Lung (tissue), 12 donors: Measurements from ENCODE around the gene ENAM. TPM values are rescaled to one million over a fixed set of nuclear protein-coding genes. Genes with fewer than 3 reads are reported as not detected.
"Not testable (repeated sequence)": the region's sequence is repeated elsewhere in the genome, so short reads cannot be mapped to it uniquely, and the experiment has no call there.

Experiments used
- ATAC-seq: fragments of 200-7000 bp; cut with Tn5 transposase; one replicate; pipeline ENCODE4 v1.9.1; 2020; ENCODE audit warnings: moderate number of reproducible peaks; ENCODE audit not compliant: insufficient read depth, low FRiP score
- DNase-seq, 3 donors: peaks; one replicate each; pipeline ENCODE4 v3.0.0-alpha.2; 2013 to 2017
- H3K27ac ChIP-seq, 2 donors: one replicate each; pipeline ENCODE4 v1.5.1; 2013; ENCODE audit warnings: mild to moderate bottlenecking in 2 of 2, moderate library complexity in 2 of 2, control low read depth in 1 of 2, inconsistent platforms in 1 of 2, low read depth in 1 of 2, low read length in 1 of 2
- H3K27me3 ChIP-seq, 3 donors: one replicate each; pipeline ENCODE4 v1.5.1; 2013; ENCODE audit warnings: low read length in 2 of 3; ENCODE audit not compliant: control insufficient read depth in 3 of 3, insufficient read depth in 3 of 3
- H3K36me3 ChIP-seq, 4 donors: one replicate each; pipeline ENCODE4 v1.5.1; 2013; ENCODE audit warnings: low read length in 4 of 4, mild to moderate bottlenecking in 1 of 4, moderate library complexity in 1 of 4; ENCODE audit not compliant: control insufficient read depth in 4 of 4, insufficient read depth in 4 of 4
- H3K4me1 ChIP-seq, 5 donors: one replicate each; pipeline ENCODE4 v1.5.1; 2013; ENCODE audit warnings: low read length in 5 of 5, mild to moderate bottlenecking in 2 of 5, moderate library complexity in 1 of 5; ENCODE audit not compliant: control insufficient read depth in 5 of 5, insufficient read depth in 5 of 5
- H3K4me3 ChIP-seq: one replicate; pipeline ENCODE4 v1.5.1; 2013; ENCODE audit warnings: mild to moderate bottlenecking, control low read depth, moderate library complexity
- H3K9ac ChIP-seq, 2 donors: one replicate each; pipeline ENCODE4 v1.5.1; 2013; ENCODE audit warnings: low read length in 2 of 2, control low read depth in 1 of 2; ENCODE audit not compliant: insufficient read depth in 1 of 2
- H3K9me3 ChIP-seq, 4 donors: one replicate each; pipeline ENCODE4 v1.5.1; 2013; ENCODE audit warnings: low read length in 3 of 4, mild to moderate bottlenecking in 1 of 4, moderate library complexity in 1 of 4; ENCODE audit not compliant: control insufficient read depth in 4 of 4, insufficient read depth in 3 of 4
- WGBS, 2 donors: extraction: QIAGEN DNeasy Blood & Tissue Kit; methylation state at CpG; one replicate each; pipeline ENCODE4 v1.1.7; 2013; 5-methylcytosine and 5-hydroxymethylcytosine counted together
- polyA plus RNA-seq, 2 donors: library from polyadenylated mRNA; stranded (reverse); fragments of 200-250 nt; gene quantifications; one replicate each; pipeline ENCODE4 v1.2.1, GENCODE V29; 2013
- total RNA-seq, 2 donors: library from RNA; depleted of rRNA in 1 of 2; stranded (reverse); fragments of >200 nt in 1 of 2; gene quantifications; one replicate each; pipeline ENCODE4 v1.2.1, GENCODE V29; 2014 to 2021
- TF ChIP-seq, protein P1 (sequence below): IDR thresholded peaks from 2 replicates; pipeline ENCODE4 v1.5.1; 2012; ENCODE audit warnings: mild to moderate bottlenecking; ENCODE audit errors: control extremely low read depth, extremely low read depth
- donor health status: control.
- donor health status: control.
- donor health status: Bipolar disorder and iron deficiency.
- donor health status: healthy.
- donor health status: DM: yes; HTN: yes; CAD: no.

ENAM gene
- total and polyA plus RNA-seq, 4 donors, result 0.06 to 0.28 (median 0.09) TPM

DNA sequence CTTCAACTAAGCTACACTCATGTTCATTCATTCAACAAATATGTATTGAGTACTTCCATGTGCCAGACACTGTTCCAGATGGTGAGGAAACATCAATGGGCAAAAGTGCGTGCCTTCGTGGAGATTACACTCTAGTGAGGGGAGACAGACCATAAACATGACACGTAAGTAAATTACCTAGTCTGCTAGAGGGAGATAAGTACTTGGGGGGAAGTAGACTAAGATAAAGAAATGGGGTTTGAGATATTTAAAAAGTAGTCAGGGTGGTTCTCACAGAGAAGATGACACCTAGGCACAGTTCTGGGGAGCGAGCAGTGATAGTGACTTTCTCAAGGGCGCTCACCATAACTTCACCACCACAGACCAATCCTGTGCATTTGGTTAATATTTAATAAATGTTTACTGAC lies 26.1 kb downstream of the ENAM start:
- TF ChIP-seq, protein P1, sequence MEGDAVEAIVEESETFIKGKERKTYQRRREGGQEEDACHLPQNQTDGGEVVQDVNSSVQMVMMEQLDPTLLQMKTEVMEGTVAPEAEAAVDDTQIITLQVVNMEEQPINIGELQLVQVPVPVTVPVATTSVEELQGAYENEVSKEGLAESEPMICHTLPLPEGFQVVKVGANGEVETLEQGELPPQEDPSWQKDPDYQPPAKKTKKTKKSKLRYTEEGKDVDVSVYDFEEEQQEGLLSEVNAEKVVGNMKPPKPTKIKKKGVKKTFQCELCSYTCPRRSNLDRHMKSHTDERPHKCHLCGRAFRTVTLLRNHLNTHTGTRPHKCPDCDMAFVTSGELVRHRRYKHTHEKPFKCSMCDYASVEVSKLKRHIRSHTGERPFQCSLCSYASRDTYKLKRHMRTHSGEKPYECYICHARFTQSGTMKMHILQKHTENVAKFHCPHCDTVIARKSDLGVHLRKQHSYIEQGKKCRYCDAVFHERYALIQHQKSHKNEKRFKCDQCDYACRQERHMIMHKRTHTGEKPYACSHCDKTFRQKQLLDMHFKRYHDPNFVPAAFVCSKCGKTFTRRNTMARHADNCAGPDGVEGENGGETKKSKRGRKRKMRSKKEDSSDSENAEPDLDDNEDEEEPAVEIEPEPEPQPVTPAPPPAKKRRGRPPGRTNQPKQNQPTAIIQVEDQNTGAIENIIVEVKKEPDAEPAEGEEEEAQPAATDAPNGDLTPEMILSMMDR, result no peak
- WGBS, 2 donors, result 72 to 79% methylated on average over 5 of the region's 5 CpGs
- no peak for ATAC-seq

DNA sequence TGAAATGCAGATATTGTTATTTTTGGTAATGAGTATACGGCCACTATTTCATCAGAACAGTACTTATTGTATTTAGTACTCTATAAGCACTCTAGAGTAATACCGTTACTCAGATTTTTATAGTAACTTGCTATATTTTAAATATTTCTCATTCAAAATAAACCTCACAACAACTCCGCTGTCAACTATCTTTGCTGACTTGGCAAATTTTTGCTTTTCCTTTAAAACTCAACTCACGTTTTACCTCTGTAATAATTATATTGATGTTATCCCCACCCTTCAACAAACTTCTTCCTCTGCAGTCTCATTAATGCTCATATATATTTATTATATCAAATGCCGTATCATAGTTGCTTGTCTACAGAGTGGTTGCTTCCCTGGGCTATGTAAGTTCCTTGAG lies 28.8 kb downstream of the ENAM start:
- TF ChIP-seq, protein P1, result no peak
- Histone ChIP-seq H3K9ac (no peak overlapping the region), H3K4me3 (no peak overlapping the region), H3K4me1 (peaks cover 0 to 4% (median 0%) of the 10 kb centered on the region in 5 donors), H3K36me3 (no peaks in the 10 kb centered on the region), H3K27me3 (no peaks in the 10 kb centered on the region), H3K9me3 (no peaks in the 10 kb centered on the region), H3K27ac (no peak overlapping the region)
- DNase-seq (no peak), ATAC-seq (no peak)
- WGBS, 2 donors, result 88 to 94% methylated on average over 5 of the region's 5 CpGs

More for the DNA sequence above, 26.1 kb downstream of the ENAM start:
- Histone ChIP-seq H3K27ac (no peak overlapping the region), H3K27me3 (no peaks in the 10 kb centered on the region), H3K4me1 (peaks cover 0 to 8% (median 0%) of the 10 kb centered on the region in 5 donors), H3K4me3 (no peak overlapping the region), H3K36me3 (no peaks in the 10 kb centered on the region), H3K9ac (no peak overlapping the region), H3K9me3 (no peaks in the 10 kb centered on the region)
- no peak for DNase-seq

GRCh38 chr4:70658418-70658817 lies 29.9 kb downstream of the ENAM start:
- TF ChIP-seq, protein P1, result no peak
- 27 to 40% methylated on average over 3 of the region's 3 CpGs for WGBS, 2 donors
- no peaks in the 10 kb centered on the region for H3K27me3 ChIP-seq
- DNase-seq (no peak), ATAC-seq (no peak)
- H3K27ac ChIP-seq, result no peak overlapping the region
- H3K9me3 ChIP-seq, result no peaks in the 10 kb centered on the region
- no peaks in the 10 kb centered on the region for H3K36me3 ChIP-seq
- no peak overlapping the region for H3K9ac ChIP-seq
- peaks cover 0 to 4% (median 0%) of the 10 kb centered on the region in 5 donors for H3K4me1 ChIP-seq
- H3K4me3 ChIP-seq, result no peak overlapping the region

DNA sequence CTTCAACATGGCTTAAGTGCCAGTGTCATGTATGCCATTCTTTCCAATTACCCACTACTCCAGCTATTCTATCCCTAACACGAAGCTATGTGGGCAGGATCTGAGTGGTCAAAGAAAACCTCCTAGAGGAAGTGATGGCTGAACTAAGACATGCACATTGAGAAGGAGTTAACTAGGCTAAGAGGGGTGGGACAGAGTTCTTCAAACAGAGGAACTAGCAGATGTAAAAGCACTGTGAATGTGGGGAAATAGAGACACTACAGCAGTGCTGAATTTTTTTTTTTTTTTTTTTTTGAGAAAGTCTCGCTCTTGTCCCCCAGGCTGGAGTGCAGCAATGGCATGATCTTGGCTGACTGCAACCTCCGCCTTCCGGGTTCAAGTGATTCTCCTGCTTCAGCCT lies 31.6 kb downstream of the ENAM start:
- Histone ChIP-seq H3K36me3 (no peaks in the 10 kb centered on the region), H3K4me3 (no peak overlapping the region), H3K9me3 (no peaks in the 10 kb centered on the region), H3K9ac (no peak overlapping the region), H3K27me3 (no peaks in the 10 kb centered on the region), H3K4me1 (peaks cover 0 to 4% (median 0%) of the 10 kb centered on the region in 5 donors), H3K27ac (no peak overlapping the region)
- TF ChIP-seq, protein P1, result no peak
- DNase-seq, result no peak
- WGBS, 2 donors, result 83% methylated on average over 4 of the region's 4 CpGs
- ATAC-seq, result no peak

DNA sequence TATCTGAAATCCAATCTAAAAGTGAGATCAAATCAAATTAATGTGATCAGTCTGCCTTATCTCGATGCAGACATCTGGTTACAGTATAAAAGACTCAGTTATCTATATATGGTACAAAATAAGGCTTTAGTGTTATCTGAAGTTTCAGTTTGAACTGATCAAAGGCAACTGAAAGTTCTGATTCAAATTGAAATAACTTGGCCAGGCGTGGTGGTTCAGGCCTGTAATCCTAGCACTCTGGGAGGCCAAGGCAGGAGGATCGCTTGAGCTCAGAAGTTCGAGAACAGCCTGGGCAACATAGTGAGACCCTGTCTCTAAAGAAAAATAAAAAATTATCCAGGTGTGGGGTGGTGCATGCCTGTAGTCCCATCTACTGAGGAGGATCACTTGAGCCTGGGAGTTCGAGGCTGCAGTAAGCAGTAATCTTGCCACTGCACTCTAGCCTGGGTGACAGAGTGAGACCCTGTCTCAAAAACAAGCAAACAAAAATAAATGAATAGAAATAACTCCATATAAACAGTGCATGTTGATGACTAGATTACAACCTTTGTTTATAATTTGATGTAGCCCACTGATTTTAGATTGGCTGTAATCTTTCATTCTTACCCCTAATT lies 32.9 kb downstream of the ENAM start:
- not testable (repeated sequence) for H3K36me3 ChIP-seq, H3K27me3 ChIP-seq, H3K4me3 ChIP-seq, H3K4me1 ChIP-seq, ATAC-seq, H3K9me3 ChIP-seq, H3K27ac ChIP-seq, H3K9ac ChIP-seq, DNase-seq
- 91 to 97% methylated on average over 5 of the region's 5 CpGs for WGBS, 2 donors
